ENCODE measurements around the gene FUT6.

- no peak for TF ChIP-seq EZH2phosphoT487 (IDR thresholded peaks at IDR 0.05; ENCODE audit: borderline replicate concordance)
- no peak for TF ChIP-seq CTCF (conservative IDR thresholded peaks at IDR 0.05; ENCODE audit: low read length)
These were observed 40.7 kb upstream of the FUT6 start for GRCh38 chr19:5880196-5880595.

Data from Loucy (cell line).